GM04504 (cell line): ENCODE measurements around the gene DDX18.
A peak's percentile ranks its signal among the peaks of the same experiment; 100 is the strongest.
"Not testable (repeated sequence)": the region's sequence is repeated elsewhere in the genome, so short reads cannot be mapped to it uniquely, and the experiment has no call there.

Source experiments
- DNase-seq: peaks from one replicate; pipeline ENCODE4 v3.0.0-alpha.2; 2012; ENCODE audit warnings: low read depth

Gene DDX18

GRCh38 chr2:117814417-117815264 is at the start of gene DDX18:
Gene DDX18, plus strand, starts transcription at chr2:117814691. Its CDS starts 87 bp downstream, at chr2:117814778.
- DNase-seq, result peak; percentile 97

GRCh38 chr2:117770730-117771129 is 43.8 kb upstream of the DDX18 start:
- DNase-seq, result no peak

DNA sequence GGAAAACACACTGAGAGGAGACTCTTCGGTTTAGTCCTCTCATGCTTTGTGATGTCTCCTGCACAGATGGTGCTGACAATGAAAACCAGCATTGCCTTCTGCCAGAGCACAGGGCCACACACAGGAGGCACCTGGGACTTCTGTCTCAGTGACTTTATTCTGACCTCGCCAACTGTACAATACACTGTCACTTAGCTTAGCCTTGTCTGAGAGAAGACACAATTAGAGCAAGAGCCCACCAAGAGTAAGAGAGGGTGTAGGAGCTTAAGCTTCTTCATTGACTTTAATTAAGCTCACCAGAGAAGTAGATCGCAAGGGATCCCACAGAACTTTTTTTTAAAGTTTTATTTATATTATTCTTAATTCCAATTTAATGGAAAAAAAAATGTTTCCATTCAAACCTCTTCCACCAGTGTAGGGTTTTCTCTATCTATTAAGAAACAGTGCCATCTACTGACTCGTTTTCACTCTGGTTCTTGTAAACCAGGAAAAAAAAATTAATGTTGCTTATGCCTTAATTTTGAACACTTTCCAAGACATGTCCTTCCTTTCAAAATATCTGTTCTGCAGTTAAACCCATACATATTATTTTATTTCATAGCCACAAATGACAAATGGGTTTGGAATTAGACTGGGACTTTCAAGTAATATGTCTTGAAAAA is 42.4 kb upstream of the DDX18 start:
- DNase-seq, result no peak

- DNase-seq, result no peak
Observed at GRCh38 chr2:117774716-117775115, 39.8 kb upstream of the DDX18 start.

- DNase-seq, result no peak
Observed at GRCh38 chr2:117775703-117776219, 38.7 kb upstream of the DDX18 start.

GRCh38 chr2:117776888-117777287 is 37.6 kb upstream of the DDX18 start:
- no peak for DNase-seq

GRCh38 chr2:117785740-117786139 is 28.8 kb upstream of the DDX18 start:
- no peak for DNase-seq

DNA sequence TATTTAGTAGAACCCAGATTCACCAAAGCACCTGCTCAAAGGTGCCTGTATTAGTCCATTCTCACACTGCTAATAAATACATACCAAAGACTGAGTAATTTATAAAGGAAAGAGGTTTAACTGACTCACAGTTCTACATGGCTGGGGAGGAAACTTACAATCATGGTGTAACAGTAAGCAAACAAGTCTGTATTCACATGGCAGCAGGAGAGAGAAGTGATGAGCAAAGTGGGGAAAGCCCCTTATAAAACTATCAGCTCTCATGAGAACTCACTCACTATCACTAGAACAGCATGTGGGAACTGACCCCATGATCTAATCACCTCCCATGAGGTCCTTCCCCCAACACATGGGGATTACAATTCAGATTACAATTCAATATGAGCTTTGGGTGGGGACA is 28.0 kb upstream of the DDX18 start:
- no peak for DNase-seq

DNA sequence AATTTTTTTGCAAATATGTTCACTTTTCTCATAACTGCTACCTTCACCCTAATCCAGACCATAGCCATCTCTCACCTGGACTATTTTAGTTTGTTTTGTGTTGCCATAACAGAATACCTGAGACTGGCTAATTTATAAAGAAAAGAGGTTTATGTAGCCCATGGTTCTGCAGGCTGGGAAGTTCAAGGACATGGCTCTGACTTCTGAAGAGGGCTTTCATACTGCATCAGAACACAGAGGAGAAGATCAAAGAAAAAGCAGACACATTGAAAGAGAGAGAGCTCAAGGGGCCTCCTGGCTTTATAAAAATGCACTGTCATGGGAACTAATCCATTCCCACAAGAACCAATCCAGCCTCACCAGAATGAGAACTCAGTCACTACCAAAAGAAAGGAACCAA is 25.0 kb upstream of the DDX18 start:
- DNase-seq, result no peak

DNA sequence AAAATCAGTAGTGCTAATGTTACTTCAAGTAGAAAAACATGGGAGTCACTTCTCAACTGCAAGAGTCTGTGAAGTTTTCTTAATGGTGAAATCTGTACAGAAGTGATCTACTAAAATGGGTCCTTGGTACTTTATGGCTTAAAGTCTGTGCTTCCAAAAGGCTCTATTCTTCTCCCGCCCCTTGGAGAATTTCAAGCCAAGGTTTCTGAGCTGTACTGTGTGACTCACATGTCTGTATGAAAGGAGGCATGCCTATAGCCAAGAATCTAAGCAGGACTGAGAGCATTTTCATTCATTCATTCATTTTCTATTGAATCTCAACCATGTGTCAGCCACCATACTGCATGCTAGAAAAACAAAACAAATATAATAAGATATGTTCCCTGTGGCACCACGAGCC is 19.8 kb upstream of the DDX18 start:
- no peak for DNase-seq

DNA sequence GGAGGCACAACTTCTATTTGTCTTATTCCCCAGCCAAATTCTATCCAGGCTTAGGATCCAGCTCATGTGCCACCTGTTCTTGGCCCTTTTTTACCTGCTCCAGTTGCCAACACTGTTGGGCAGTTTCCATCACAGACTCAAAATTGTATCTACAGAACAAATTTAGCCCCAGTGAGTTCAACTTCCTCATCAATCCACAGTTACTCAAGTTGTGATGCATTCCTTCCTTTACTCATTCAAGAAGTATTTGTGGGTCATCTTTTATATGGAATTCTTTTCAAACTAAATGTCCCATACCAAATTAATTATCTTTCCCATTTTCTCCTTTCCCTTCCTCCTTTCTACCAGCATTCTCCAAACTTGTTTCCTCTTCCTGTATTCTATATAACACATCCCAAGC is 12.7 kb upstream of the DDX18 start:
- DNase-seq, result peak; percentile 24

DNA sequence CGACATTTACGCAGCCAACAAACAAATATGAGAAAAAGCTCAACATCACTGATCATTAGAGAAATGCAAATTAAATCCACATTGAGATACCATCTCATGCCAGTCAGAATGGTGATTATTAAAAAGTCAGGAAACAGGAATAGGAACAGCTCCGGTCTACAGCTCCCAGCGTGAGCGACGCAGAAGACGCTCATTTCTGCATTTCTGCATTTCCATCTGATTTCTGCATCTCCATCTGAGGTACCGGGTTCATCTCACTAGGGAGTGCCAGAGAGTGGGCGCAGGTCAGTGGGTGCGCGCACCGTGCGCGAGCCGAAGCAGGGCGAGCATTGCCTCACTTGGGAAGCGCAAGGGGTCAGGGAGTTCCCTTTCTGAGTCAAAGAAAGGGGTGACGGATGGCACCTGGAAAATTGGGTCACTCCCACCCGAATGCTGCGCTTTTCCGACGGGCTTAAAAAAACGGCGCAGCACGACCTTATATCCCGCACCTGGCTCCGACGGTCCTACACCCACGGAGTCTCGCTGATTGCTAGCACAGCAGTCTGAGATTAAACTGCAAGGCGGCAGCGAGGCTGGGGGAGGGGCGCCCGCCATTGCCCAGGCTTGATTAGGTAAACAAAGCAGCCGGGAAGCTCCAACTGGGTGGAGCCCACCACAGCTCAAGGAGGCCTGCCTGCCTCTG is 10.7 kb upstream of the DDX18 start:
- DNase-seq, result not testable (repeated sequence)

- DNase-seq, result no peak
Observed at GRCh38 chr2:117812443-117812842, 2.0 kb upstream of the DDX18 start.

DNA sequence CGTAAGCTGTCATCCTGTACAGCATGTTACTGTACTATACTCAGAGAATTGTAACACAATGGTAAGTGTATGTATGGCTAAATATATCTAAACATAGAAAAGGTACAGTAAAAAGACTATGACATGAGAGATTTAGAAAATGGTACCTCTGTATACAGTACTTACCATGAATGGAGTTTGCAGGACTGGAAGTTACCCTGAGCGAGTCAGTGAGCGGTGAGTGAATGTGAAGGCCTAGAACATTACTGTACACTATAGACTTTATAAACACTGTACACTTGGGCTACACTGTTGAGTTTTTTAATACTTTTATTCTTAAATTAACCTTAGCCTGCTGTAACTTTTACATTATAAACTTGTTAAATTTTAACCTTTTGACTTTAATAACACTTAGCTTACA is 1.5 kb downstream of the DDX18 start:
- no peak for DNase-seq

GRCh38 chr2:117818921-117819320 is 4.4 kb downstream of the DDX18 start:
- DNase-seq, result no peak

GRCh38 chr2:117820444-117820843 is 6.0 kb downstream of the DDX18 start:
- DNase-seq, result no peak

GRCh38 chr2:117825437-117825836 is 10.9 kb downstream of the DDX18 start:
- DNase-seq, result no peak

- not testable (repeated sequence) for DNase-seq
Observed at GRCh38 chr2:117827464-117827863, 13.0 kb downstream of the DDX18 start.

DNA sequence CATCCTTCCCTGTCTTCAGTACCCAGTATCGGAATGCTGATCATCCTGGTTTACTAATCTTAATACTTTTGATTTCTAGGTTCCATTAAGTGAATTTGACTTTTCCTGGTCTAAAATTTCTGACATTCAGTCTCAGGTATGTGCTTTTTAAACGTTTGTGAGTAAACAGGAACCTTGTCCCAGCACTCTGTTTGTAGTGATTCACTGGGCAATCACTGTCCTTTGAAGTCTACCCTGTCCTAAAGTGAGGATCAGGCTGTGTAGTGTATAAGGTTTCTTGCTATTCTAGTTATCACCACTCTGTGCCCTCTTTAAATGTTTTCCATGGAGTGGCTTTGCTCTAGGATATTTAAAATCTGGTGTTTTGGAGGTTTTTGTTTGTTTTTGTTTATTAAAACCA is 14.4 kb downstream of the DDX18 start:
- no peak for DNase-seq

DNA sequence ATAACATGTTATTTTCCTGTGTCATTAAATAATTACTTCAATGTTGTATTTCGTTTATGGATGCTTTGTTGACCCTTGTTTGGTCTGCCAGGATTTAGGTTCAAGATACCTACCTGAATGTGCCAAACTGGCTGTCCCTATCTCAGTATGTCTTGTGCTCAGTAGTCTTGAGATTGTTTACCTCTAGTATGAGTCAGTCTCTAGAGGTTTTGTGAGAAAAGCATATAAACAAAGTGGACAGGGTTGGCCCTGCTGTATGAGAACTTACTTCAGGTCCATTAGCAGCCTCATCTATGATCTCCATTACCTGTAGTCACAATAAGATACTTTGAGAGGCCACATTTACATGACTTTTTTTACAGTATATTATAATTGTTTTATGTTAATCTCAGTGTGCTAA is 17.8 kb downstream of the DDX18 start:
- DNase-seq, result no peak

GRCh38 chr2:117832905-117833613 is 18.6 kb downstream of the DDX18 start:
- DNase-seq, result no peak

- DNase-seq, result no peak
Observed at GRCh38 chr2:117833911-117834310, 19.4 kb downstream of the DDX18 start.
